Osteocyte (in vitro differentiated cells): Measurements from ENCODE around the gene LPAR1. TPM values are rescaled to one million over a fixed set of nuclear protein-coding genes. Genes with fewer than 3 reads are reported as not detected.

ENCODE experiments used
- DNase-seq: peaks from one replicate; pipeline ENCODE4 v3.0.0; 2021; ENCODE audit warnings: mixed read lengths; ENCODE audit not compliant: unreplicated experiment; ENCODE audit errors: extremely low spot score
- H3K27ac Mint-ChIP-seq: one replicate; pipeline ENCODE4 v1.8.0; 2021; ENCODE audit warnings: mild to moderate bottlenecking, mixed read lengths; ENCODE audit not compliant: unreplicated experiment
- H3K27me3 Mint-ChIP-seq: one replicate; pipeline ENCODE4 v1.8.0; 2021; ENCODE audit warnings: mixed read lengths; ENCODE audit not compliant: unreplicated experiment
- H3K36me3 Mint-ChIP-seq: one replicate; pipeline ENCODE4 v1.8.0; 2021; ENCODE audit warnings: mixed read lengths; ENCODE audit not compliant: unreplicated experiment
- H3K4me1 Mint-ChIP-seq: one replicate; pipeline ENCODE4 v1.8.0; 2021; ENCODE audit warnings: mixed read lengths; ENCODE audit not compliant: unreplicated experiment
- H3K4me3 Mint-ChIP-seq: one replicate; pipeline ENCODE4 v1.8.0; 2021; ENCODE audit warnings: mild to moderate bottlenecking, moderate library complexity, mixed read lengths; ENCODE audit not compliant: unreplicated experiment
- H3K9me3 Mint-ChIP-seq: one replicate; pipeline ENCODE4 v1.8.0; 2021; ENCODE audit warnings: mixed read lengths; ENCODE audit not compliant: unreplicated experiment
- total RNA-seq: library from RNA; stranded (reverse); gene quantifications from 2 replicates; pipeline ENCODE4 v1.2.1, GENCODE V29; 2021
- TF ChIP-seq, protein P1 (sequence below): fragments of 200-600 bp; sonication (generic); IDR thresholded peaks from 2 replicates; pipeline ENCODE4 v1.5.0; 2021; ENCODE audit warnings: antibody characterized with exemption, mild to moderate bottlenecking, moderate library complexity

Gene LPAR1
- total RNA-seq, 1 donor from 2014 or later, result 120 TPM

- no peak for DNase-seq
- Mint-ChIP-seq H3K4me3 (no peak overlapping the region), H3K4me1 (peaks cover 29% of the 10 kb centered on the region), H3K27me3 (no peaks in the 10 kb centered on the region), H3K36me3 (peaks cover 55% of the 10 kb centered on the region), H3K27ac (no peak overlapping the region), H3K9me3 (no peaks in the 10 kb centered on the region)
- TF ChIP-seq, protein P1, sequence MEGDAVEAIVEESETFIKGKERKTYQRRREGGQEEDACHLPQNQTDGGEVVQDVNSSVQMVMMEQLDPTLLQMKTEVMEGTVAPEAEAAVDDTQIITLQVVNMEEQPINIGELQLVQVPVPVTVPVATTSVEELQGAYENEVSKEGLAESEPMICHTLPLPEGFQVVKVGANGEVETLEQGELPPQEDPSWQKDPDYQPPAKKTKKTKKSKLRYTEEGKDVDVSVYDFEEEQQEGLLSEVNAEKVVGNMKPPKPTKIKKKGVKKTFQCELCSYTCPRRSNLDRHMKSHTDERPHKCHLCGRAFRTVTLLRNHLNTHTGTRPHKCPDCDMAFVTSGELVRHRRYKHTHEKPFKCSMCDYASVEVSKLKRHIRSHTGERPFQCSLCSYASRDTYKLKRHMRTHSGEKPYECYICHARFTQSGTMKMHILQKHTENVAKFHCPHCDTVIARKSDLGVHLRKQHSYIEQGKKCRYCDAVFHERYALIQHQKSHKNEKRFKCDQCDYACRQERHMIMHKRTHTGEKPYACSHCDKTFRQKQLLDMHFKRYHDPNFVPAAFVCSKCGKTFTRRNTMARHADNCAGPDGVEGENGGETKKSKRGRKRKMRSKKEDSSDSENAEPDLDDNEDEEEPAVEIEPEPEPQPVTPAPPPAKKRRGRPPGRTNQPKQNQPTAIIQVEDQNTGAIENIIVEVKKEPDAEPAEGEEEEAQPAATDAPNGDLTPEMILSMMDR, result no peak
Observed at GRCh38 chr9:110969971-110970386, 68.3 kb downstream of the LPAR1 start.

- no peak overlapping the region for H3K4me3 Mint-ChIP-seq
- TF ChIP-seq, protein P1, result no peak
- H3K9me3 Mint-ChIP-seq, result no peaks in the 10 kb centered on the region
- peaks cover 16% of the 10 kb centered on the region for H3K4me1 Mint-ChIP-seq
- DNase-seq, result no peak
- no peaks in the 10 kb centered on the region for H3K27me3 Mint-ChIP-seq
- no peak overlapping the region for H3K27ac Mint-ChIP-seq
- H3K36me3 Mint-ChIP-seq, result peaks cover 70% of the 10 kb centered on the region
Observed at GRCh38 chr9:110968096-110968495, 70.2 kb downstream of the LPAR1 start.

DNA sequence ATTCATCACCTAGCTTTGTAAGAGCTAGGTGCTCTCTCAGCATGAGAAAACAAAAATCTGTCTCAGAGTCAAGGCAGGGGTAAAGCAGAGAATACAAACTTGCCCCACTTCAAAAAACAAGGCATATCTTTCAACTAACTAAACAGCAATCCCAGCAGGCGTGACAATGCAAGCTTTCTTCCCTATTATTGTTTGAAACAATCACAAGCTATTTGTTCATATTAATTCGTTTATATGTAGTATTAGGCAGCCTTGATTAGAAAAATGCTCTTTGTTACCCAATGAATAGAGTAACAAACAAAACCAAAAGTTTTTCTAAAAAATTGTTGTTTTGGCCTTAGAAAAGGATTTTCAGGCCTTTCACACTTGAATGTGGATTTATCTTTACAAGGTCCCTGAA, 71.1 kb downstream of the LPAR1 start:
- Mint-ChIP-seq H3K36me3 (peaks cover 77% of the 10 kb centered on the region), H3K27me3 (no peaks in the 10 kb centered on the region), H3K4me1 (peaks cover 16% of the 10 kb centered on the region), H3K27ac (no peak overlapping the region), H3K4me3 (no peak overlapping the region), H3K9me3 (no peaks in the 10 kb centered on the region)
- DNase-seq, result no peak
- TF ChIP-seq, protein P1, result no peak

- Mint-ChIP-seq H3K4me1 (peaks cover 10% of the 10 kb centered on the region), H3K27me3 (no peaks in the 10 kb centered on the region), H3K9me3 (peaks cover 19% of the 10 kb centered on the region), H3K36me3 (peaks cover 75% of the 10 kb centered on the region), H3K4me3 (no peak overlapping the region), H3K27ac (peak overlapping the region; percentile 27)
- TF ChIP-seq, protein P1, result no peak
- no peak for DNase-seq
Observed at GRCh38 chr9:110960288-110960687, 78.0 kb downstream of the LPAR1 start.

DNA sequence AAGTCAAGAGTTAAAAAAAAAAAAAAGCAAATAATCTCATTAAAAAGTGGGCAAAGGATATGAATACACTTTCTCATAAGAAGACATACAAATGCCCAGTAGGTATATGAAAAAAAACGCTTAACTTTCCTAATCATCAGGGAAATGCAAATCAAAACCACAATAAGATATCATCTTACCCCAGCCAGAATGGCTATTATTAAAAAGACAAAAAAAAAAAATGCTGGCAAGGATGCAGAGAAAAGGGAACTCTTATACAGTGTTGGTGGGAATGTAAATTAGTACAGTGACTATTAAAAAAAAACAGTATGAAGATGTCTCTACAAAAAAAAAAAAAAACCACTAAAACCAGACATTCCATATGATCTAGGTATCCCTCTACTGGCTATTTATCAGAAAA, 79.4 kb downstream of the LPAR1 start:
- no peak overlapping the region for H3K4me3 Mint-ChIP-seq
- no peak for DNase-seq
- peaks cover 76% of the 10 kb centered on the region for H3K36me3 Mint-ChIP-seq
- no peaks in the 10 kb centered on the region for H3K27me3 Mint-ChIP-seq
- peaks cover 25% of the 10 kb centered on the region for H3K4me1 Mint-ChIP-seq
- TF ChIP-seq, protein P1, result no peak
- peaks cover 33% of the 10 kb centered on the region for H3K9me3 Mint-ChIP-seq
- H3K27ac Mint-ChIP-seq, result peak overlapping the region; percentile 85
